ENCODE results near the gene FBXL20.
A peak's percentile ranks its signal among the peaks of the same experiment; 100 is the strongest.

The FBXL20 gene

GRCh38 chr17:39244600-39245570 lies 156.5 kb downstream of the FBXL20 start:
- DNase-seq, result peak; percentile 61 to 88 (median 79)

DNA sequence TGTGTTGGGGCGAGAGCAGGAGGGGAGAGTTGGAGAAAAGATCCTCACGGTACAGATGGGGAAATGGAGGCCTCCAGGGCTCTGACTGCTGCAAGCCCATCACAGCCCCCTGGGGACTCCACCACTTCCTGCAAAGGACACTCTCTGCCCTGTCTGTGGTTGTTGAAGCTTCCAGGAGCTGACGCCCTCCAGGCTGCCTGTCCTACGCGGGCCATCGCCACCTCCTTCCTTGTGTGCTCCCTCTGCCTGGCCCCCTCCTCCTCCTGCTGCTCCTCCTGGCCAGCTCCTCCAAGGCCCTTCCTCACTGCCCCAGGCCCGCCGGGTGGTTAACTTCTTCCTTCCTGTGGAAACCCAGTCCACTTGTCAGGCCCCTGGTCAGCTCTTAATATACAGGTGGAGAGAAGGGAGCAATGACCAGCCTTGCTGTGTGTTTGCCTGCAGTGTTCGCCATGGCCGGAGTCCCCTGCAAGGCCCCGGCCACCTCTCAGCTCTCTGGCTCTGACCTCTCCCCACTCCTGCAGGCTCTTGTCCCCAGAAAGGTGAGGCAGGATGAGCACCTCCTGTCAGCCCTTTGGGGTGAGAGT lies 157.3 kb downstream of the FBXL20 start:
- DNase-seq, result peak in 1 of 6 experiments; percentile 28

DNA sequence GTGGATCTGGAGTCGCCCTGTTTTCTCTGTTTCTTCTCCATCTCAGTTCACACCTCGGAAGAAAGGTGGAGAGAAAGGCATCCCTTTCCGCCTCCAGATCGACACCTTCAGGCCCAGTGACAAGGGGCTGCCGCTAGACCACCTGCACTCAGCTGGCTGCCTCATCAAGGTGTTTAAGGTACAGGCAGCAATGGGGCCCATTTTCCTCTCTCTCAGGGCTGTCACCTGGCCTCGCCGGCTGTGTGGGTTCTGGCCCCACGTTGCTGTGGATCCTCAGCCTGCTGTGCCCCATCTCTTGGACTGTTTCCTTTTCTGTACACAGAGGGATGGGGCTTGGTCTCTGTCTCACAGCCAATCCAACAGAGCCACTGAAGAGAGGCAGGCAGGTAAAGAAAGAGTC lies 158.3 kb downstream of the FBXL20 start:
- DNase-seq, result no peak

- no peak for DNase-seq
These were observed 160.8 kb downstream of the FBXL20 start for GRCh38 chr17:39240631-39241030.

DNA sequence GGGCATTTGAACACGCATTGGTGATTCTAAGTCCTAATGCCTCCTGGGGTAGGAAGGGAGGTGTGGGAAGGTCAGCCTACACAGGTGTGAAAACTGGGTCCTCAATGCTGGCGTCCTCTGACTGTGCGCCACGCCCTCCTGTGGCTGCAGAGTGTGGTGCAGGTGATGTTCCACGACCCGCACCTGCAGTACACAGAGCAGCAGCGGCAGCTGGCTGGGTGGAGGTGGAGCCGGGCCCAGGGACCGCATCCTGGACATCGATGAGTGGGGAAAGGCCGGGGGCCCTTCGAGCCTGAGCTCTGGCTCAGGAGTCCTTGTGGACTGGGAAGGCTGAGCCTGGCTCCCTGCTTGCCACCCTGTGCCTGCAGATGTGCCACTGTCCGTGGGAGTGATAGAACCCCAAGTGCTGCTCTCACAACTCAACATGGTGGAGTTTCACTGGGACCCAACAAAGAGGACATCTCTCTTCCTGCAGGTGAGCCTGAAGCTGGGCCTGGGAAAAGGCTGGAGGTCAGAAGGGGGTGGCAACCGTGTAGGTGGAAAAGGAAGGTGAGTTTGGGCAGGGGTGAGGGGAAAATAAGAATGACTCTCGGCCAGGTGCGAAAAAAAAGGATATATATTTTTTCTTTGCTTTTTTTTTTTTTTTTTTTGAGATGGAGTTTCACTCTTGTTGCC lies 161.6 kb downstream of the FBXL20 start:
- DNase-seq, result peak; percentile 43 to 71 (median 59)

GRCh38 chr17:39238311-39238972 lies 163.0 kb downstream of the FBXL20 start:
- peak; percentile 61 to 87 (median 82) for DNase-seq

- no peak for DNase-seq
These were observed 163.8 kb downstream of the FBXL20 start for GRCh38 chr17:39237586-39237985.

- no peak for DNase-seq
These were observed 164.4 kb downstream of the FBXL20 start for GRCh38 chr17:39236981-39237441.

DNA sequence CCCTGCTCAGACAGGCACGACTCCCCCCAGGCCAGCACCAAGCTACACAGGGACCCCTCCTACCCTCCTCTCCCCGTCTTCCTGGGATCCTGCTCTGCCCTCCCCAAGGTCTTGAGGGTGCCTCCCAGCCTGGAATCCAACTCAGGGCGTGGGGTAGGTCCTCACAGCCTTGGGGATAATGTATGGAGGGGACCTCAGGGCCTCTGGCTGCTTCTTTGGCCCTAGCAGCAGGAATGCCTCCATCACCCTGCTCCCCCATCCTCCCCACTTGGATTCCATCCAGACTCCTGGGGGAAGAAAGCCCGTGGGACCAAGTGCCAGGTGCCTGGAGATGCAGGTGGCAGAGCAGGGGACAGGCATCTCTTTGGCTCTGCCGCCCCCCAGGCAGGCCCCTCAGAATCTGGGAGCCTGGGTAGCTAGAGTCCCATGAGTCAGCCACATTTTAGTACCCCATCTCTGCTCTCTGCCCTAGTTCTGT lies 164.9 kb downstream of the FBXL20 start:
- no peak for DNase-seq

DNA sequence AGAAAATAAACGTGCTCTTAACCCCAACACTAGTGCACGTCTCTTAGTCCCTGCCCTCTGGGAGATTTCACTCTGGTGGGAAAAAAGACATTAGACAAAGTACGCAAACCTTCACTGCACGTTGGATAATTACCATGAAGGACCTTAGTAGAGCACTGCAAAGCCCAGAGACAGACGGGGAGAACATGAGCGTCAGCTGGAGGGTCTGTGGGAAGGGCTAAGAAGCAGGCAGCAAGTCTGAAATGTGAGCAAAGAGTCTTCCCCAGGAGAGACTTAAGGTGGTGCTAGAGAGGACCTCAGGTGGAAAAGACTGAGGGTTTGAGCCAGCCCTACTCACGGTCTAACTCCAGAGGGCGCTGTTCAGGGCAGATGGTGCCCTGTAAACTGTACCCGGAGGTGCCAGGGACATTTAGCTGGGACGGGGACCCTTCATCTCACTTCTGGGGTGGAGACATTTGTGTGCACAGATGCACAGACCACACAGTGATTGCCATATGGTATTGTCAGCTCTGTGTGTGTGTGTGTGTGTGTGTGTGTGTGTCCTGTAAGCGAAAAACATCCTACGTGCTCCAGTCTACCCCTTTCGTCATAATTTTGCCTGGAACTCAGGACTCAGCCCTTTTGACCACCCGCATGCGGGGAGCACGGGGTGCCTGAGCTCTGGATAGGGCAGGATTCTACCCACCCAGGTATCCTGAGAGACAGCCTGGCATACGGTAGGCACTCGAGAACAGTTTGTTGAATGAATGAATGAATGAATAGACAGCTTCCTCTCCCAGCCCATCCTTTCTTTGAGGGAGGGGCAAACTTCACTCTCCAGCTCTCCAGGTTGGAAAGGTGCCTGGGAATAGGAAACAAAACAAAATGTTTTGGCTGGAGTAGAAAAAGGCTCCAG lies 165.6 kb downstream of the FBXL20 start:
- DNase-seq, result peak in 5 of 6 experiments; percentile 9 to 59 (median 33)

DNA sequence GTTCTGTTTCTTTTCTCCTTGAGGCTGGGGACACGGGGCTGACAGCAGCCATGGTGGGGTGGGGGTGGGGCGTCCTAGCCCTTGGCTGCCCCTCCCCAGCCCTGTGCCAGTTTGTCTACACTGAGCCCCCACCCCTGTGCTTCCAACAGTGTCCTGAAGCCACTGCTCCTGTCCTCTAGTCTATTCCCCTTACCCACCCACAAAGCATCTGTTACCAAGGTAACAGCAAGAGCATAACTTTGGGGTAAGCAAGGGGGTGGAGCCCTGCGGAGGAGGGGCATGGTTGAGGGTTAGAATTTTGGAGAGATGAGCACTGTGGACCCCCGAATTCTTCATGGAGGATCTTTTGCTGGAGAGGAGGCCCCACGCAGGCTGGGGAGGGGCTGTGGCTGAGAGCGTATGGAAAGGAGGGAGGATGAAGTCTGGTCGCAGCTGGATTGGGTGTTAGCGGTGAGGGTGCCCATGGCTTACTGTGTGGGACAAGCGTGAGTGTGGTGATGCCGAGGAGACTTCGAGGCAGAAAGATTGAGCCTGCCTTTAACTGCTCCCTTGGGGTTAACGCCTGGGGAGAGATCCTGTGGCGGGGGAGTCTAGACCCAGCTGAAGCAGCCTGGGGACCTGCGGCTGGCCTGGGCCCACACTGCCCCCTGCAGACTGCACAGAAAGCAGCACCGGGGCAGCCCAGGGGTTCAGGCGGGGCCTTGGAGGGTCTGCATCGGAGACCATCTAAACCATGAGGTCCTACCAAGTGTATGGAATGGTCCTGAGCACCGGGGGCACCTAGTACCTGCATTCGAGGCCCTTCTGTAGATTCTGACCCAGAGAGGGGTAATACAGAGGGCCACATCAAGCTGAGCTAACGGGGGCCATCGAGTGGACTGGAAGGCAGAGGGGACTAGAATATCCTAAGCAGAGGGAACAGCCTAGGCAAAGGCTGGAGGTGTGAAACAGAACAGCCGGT lies 169.6 kb downstream of the FBXL20 start:
- DNase-seq, result peak; percentile 25 to 57 (median 48)

- no peak for DNase-seq
These were observed 170.3 kb downstream of the FBXL20 start for GRCh38 chr17:39231091-39231561.

DNA sequence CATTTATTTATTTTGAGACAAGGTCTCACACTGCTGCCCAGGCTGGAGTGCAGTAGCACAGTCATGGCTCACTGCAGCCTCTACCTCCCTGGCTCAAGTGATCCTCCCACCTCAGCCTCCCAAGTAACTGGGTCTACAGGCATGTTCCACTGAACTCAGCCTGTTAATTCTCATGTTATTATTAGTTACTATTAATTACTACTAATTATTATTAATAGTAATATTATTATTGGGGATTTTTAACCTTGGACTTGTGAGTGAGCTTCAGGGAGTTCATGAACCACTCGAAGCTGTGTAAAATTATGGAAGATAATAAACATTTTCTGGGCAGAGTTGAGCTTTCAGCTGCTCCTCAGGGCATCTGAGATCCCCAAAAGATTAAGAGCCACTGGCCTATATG lies 171.1 kb downstream of the FBXL20 start:
- DNase-seq, result no peak

GRCh38 chr17:39229274-39229913 lies 172.0 kb downstream of the FBXL20 start:
- DNase-seq, result no peak

GRCh38 chr17:39227364-39227919 lies 174.0 kb downstream of the FBXL20 start:
- DNase-seq, result no peak

DNA sequence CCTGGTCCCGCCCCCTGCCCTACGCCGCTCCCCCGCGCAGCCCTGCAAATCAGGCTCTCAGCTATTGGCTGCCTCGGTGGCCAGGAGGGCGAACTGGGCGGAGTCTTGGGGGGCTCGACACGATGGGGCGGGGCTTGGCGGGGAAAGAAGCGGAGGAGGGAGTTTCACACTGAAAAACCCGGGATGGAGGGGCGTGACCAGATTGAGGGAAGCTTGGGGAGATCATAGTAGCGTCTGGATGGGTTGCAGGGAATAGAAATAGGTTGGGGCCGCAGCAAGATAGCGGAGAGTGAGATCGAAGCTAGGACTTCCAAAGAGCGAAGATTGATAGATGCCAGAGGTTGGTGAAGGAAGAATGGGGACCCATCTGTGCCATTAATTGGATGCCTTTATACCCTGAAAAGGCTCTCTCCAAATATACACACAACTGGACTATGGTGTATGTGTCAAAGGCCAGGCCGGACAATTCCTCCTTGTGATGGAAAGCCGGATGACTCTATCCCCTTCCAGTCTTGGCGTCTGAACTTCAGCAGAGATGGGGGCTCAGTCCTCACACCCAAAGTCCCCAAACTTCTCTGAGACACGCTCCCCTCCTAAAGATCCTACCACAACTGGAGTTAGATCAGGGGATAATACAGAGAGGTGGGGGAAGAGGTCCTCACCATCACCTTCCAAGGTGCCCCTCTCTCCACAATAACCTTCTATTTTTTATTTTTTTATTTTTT lies 175.3 kb downstream of the FBXL20 start:
- peak in 3 of 6 experiments; percentile 15 to 50 (median 18) for DNase-seq

- peak in 1 of 6 experiments; percentile 13 for DNase-seq
These were observed 176.0 kb downstream of the FBXL20 start, which contains the start of gene STAC2 for GRCh38 chr17:39225308-39225958. TSS of gene STAC2 (minus strand) at chr17:39225945. CDS start at chr17:39225502, 443 bp downstream.

GRCh38 chr17:39224778-39225307 lies 176.6 kb downstream of the FBXL20 start:
- peak in 1 of 6 experiments; percentile 20 for DNase-seq
